OCI-LY1 (cell line): ENCODE results near the gene TNFRSF12A.

Experiments used
- H2AFZ ChIP-seq: fragments of 200-600 bp; sonication (generic), shearing (Covaris generic); 2 replicates; pipeline ENCODE4 v1.6.0; 2014; ENCODE audit warnings: antibody characterized with exemption, mild to moderate bottlenecking, low read length
- H3F3A ChIP-seq: fragments of 200-600 bp; sonication (generic), shearing (Covaris generic); 2 replicates; pipeline ENCODE4 v1.6.0; 2014; ENCODE audit warnings: mild to moderate bottlenecking, antibody characterized with exemption, low read length, moderate library complexity; ENCODE audit not compliant: insufficient read depth
- H3K27ac ChIP-seq: fragments of 200-600 bp; sonication (generic); 2 replicates; pipeline ENCODE4 v1.5.1; 2014; ENCODE audit warnings: low read length, mixed run types, mild to moderate bottlenecking, low read depth; ENCODE audit not compliant: poor library complexity, severe bottlenecking
- H3K27me3 ChIP-seq: fragments of 200-600 bp; sonication (generic); 2 replicates; pipeline ENCODE4 v1.6.0; 2014; ENCODE audit warnings: antibody characterized with exemption, mild to moderate bottlenecking, low read length, moderate library complexity; ENCODE audit not compliant: insufficient read depth
- H3K36me3 ChIP-seq: fragments of 200-600 bp; sonication (generic); 2 replicates; pipeline ENCODE4 v1.6.1; 2014; ENCODE audit warnings: mild to moderate bottlenecking, antibody characterized with exemption, low read length, moderate library complexity, mixed read lengths; ENCODE audit not compliant: insufficient read depth
- H3K4me1 ChIP-seq: fragments of 200-600 bp; sonication (generic); 2 replicates; pipeline ENCODE4 v1.5.1; 2014; ENCODE audit warnings: mild to moderate bottlenecking, low read length, moderate library complexity; ENCODE audit not compliant: insufficient read depth, severe bottlenecking
- H3K4me2 ChIP-seq: fragments of 200-600 bp; sonication (generic), shearing (Covaris generic); 2 replicates; pipeline ENCODE4 v1.6.1; 2014; ENCODE audit warnings: low read length
- H3K4me3 ChIP-seq: fragments of 200-600 bp; sonication (generic); 2 replicates; pipeline ENCODE4 v1.5.1; 2014; ENCODE audit warnings: low read length, low read depth, mild to moderate bottlenecking, mixed read lengths; ENCODE audit not compliant: poor library complexity, severe bottlenecking
- H3K79me2 ChIP-seq: fragments of 200-600 bp; shearing (Covaris generic); 2 replicates; pipeline ENCODE4 v1.6.1; 2016; ENCODE audit warnings: mixed run types, low read length, mixed read lengths; ENCODE audit not compliant: insufficient read depth
- H3K9ac ChIP-seq: fragments of 200-600 bp; sonication (generic), shearing (Covaris generic); 2 replicates; pipeline ENCODE4 v1.6.1; 2014; ENCODE audit warnings: mild to moderate bottlenecking, low read length, mixed read lengths
- H3K9me2 ChIP-seq: fragments of 200-600 bp; sonication (generic), shearing (Covaris generic); 2 replicates; pipeline ENCODE4 v1.6.1; 2014; ENCODE audit warnings: low read depth, mild to moderate bottlenecking, low read length, mixed read lengths
- H3K9me3 ChIP-seq: fragments of 200-600 bp; shearing (Covaris generic); 2 replicates; pipeline ENCODE4 v1.6.1; 2014; ENCODE audit warnings: low read length, mixed read lengths
- H4K20me1 ChIP-seq: fragments of 200-600 bp; sonication (generic), shearing (Covaris generic); 2 replicates; pipeline ENCODE4 v1.6.0; 2016; ENCODE audit warnings: mild to moderate bottlenecking, low read length; ENCODE audit not compliant: insufficient read depth
- CTCF ChIP-seq: fragments of 200-600 bp; sonication (generic), shearing (Covaris generic); IDR thresholded peaks from 2 replicates; pipeline ENCODE4 v1.5.1; 2017; ENCODE audit warnings: mild to moderate bottlenecking, antibody characterized with exemption, low read length, moderate library complexity, mixed read lengths
- EZH2 ChIP-seq: fragments of 200-600 bp; sonication (generic), shearing (Covaris generic); IDR thresholded peaks from 2 replicates; pipeline ENCODE4 v1.8.0; 2017; ENCODE audit warnings: borderline replicate concordance, mixed run types, mild to moderate bottlenecking, antibody characterized with exemption, low read length, moderate library complexity, mixed read lengths

The TNFRSF12A gene

GRCh38 chr16:3038256-3038655 is 18.1 kb downstream of the TNFRSF12A start:
- H3K79me2 ChIP-seq: no peaks in the 10 kb centered on the region
- H3K4me2 ChIP-seq: no peak overlapping the region
- no peaks in the 10 kb centered on the region for H4K20me1 ChIP-seq
- TF ChIP-seq CTCF (no peak), EZH2 (no peak)
- H3K9me3 ChIP-seq: no peaks in the 10 kb centered on the region
- H3K27me3 ChIP-seq: peaks cover 10% of the 10 kb centered on the region
- no peak overlapping the region for H3K4me3 ChIP-seq
- H2AFZ ChIP-seq: no peak overlapping the region
- no peaks in the 10 kb centered on the region for H3K9me2 ChIP-seq
- H3K27ac ChIP-seq: no peak overlapping the region
- H3K36me3 ChIP-seq: no peaks in the 10 kb centered on the region
- H3F3A ChIP-seq: no peaks in the 10 kb centered on the region
- no peaks in the 10 kb centered on the region for H3K4me1 ChIP-seq
- no peak overlapping the region for H3K9ac ChIP-seq

- no peak overlapping the region for H3K9ac ChIP-seq
- no peaks in the 10 kb centered on the region for H4K20me1 ChIP-seq
- H3K9me2 ChIP-seq: no peaks in the 10 kb centered on the region
- H3K9me3 ChIP-seq: no peaks in the 10 kb centered on the region
- no peaks in the 10 kb centered on the region for H3K4me1 ChIP-seq
- no peak overlapping the region for H3K4me2 ChIP-seq
- no peak overlapping the region for H2AFZ ChIP-seq
- no peaks in the 10 kb centered on the region for H3K79me2 ChIP-seq
- no peak for TF ChIP-seq CTCF
- no peak for TF ChIP-seq EZH2
- H3K27me3 ChIP-seq: peaks cover 10% of the 10 kb centered on the region
- no peaks in the 10 kb centered on the region for H3F3A ChIP-seq
- no peaks in the 10 kb centered on the region for H3K36me3 ChIP-seq
- no peak overlapping the region for H3K4me3 ChIP-seq
- H3K27ac ChIP-seq: no peak overlapping the region
Observed at GRCh38 chr16:3038896-3039295, 18.7 kb downstream of the TNFRSF12A start.

GRCh38 chr16:3042376-3042775 is 22.2 kb downstream of the TNFRSF12A start:
- H3F3A ChIP-seq: no peaks in the 10 kb centered on the region
- no peaks in the 10 kb centered on the region for H3K9me3 ChIP-seq
- no peaks in the 10 kb centered on the region for H3K79me2 ChIP-seq
- no peaks in the 10 kb centered on the region for H3K9me2 ChIP-seq
- H3K4me1 ChIP-seq: peaks cover 4% of the 10 kb centered on the region
- H3K27me3 ChIP-seq: peaks cover 10% of the 10 kb centered on the region
- H3K4me3 ChIP-seq: no peak overlapping the region
- no peak overlapping the region for H3K9ac ChIP-seq
- H2AFZ ChIP-seq: no peak overlapping the region
- no peaks in the 10 kb centered on the region for H3K36me3 ChIP-seq
- H4K20me1 ChIP-seq: no peaks in the 10 kb centered on the region
- H3K4me2 ChIP-seq: no peak overlapping the region
- no peak overlapping the region for H3K27ac ChIP-seq
- TF ChIP-seq EZH2 (no peak), CTCF (no peak)
